ENCODE measurements around the gene TSEN15. TPM values are rescaled to one million over a fixed set of nuclear protein-coding genes. Genes with fewer than 3 reads are reported as not detected.
A peak's percentile ranks its signal among the peaks of the same experiment; 100 is the strongest.

Gene TSEN15
- total and polyA plus RNA-seq, 10 of the 15 experiments (the other 5 are each of a cell fraction or from before 2014, with no cell fraction given): 21.1 to 136 (median 70.2) TPM

DNA sequence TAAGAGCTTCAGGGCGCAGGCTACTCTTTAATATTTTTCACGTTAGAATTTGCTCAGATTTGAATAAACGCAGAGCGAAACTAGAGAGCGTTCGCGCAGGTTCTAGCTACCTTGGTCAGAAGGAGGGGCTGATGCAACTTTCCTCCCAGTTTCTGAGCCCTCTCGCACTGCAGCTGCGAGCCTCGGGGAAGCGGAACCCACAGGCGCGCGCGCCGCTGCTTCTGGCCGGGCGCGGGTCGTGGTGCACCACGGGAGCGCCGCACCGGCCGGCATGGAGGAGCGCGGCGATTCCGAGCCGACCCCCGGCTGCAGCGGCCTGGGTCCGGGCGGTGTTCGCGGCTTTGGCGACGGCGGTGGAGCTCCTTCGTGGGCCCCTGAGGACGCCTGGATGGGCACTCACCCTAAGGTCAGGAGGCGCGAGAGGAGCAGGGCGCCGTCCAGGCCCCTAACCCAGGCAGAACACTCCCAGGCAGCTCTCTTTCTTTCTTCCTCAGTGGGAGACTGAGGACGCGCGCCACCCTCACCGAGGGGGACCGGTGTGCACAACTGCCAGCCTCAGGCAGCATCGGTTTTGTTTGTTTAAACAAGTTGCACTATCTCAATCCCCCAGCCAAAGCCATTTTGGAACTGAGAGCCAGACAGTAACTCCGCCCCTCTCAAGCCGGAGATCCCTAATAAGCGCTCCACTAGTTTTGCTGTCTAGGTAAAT, at the start of gene TSEN15 (continued):
- TF ChIP-seq SPI1 (IDR thresholded peaks at IDR 0.05; ENCODE audit: borderline replicate concordance, insufficient read depth, low read depth, low read length) (peak; percentile 9; the same call in 1 of the 2 replicates), ETV6 (conservative IDR thresholded peaks at IDR 0.05 in 1 of 2, IDR thresholded peaks at IDR 0.05 in 1 of 2; ENCODE audit: borderline replicate concordance in 1 of 2, low read depth in 1 of 2) (0 out of 4 replicates have a peak, but pooled peaks of 1 of the 2 experiments have one; percentile 47), CEBPB (IDR thresholded peaks at IDR 0.05; ENCODE audit: borderline replicate concordance in 1 of 2, low read depth in 2 of 2, low read length in 2 of 2) (peak in 1 of 2 experiments; percentile 70; a peak in 1 of 4 replicates), ZNF622 (IDR thresholded peaks at IDR 0.05) (no peak), GATAD2B (conservative IDR thresholded peaks at IDR 0.05; ENCODE audit: low read depth) (peak; percentile 91), ZNF24 (IDR thresholded peaks at IDR 0.05) (peak; percentile 72), TCF7 (IDR thresholded peaks at IDR 0.05; ENCODE audit: borderline replicate concordance) (no peak), RELA (IDR thresholded peaks at IDR 0.05; ENCODE audit: borderline replicate concordance, partially characterized antibody) (no peak), SRF (IDR thresholded peaks at IDR 0.05; ENCODE audit: low read depth in 2 of 2, low read length in 2 of 2) (peak; percentile 7 to 85; a peak in 2 of 4 replicates), CUX1 (IDR thresholded peaks at IDR 0.05; ENCODE audit: insufficient replicate concordance, low read depth, low read length) (no peak), ZSCAN29 (IDR thresholded peaks at IDR 0.05) (peak; percentile 77; the same call in 1 of the 2 replicates)
- TF ChIP-seq, protein P1, sequence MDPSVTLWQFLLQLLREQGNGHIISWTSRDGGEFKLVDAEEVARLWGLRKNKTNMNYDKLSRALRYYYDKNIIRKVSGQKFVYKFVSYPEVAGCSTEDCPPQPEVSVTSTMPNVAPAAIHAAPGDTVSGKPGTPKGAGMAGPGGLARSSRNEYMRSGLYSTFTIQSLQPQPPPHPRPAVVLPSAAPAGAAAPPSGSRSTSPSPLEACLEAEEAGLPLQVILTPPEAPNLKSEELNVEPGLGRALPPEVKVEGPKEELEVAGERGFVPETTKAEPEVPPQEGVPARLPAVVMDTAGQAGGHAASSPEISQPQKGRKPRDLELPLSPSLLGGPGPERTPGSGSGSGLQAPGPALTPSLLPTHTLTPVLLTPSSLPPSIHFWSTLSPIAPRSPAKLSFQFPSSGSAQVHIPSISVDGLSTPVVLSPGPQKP (IDR thresholded peaks at IDR 0.05; ENCODE audit: low read depth, low read length): peak; percentile 56; the same call in 1 of the 2 replicates
- TF ChIP-seq, protein P2, sequence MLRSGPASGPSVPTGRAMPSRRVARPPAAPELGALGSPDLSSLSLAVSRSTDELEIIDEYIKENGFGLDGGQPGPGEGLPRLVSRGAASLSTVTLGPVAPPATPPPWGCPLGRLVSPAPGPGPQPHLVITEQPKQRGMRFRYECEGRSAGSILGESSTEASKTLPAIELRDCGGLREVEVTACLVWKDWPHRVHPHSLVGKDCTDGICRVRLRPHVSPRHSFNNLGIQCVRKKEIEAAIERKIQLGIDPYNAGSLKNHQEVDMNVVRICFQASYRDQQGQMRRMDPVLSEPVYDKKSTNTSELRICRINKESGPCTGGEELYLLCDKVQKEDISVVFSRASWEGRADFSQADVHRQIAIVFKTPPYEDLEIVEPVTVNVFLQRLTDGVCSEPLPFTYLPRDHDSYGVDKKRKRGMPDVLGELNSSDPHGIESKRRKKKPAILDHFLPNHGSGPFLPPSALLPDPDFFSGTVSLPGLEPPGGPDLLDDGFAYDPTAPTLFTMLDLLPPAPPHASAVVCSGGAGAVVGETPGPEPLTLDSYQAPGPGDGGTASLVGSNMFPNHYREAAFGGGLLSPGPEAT (IDR thresholded peaks at IDR 0.05; ENCODE audit: low read depth): 0 out of 2 replicates have a peak, but pooled peaks have one; percentile 63
- TF ChIP-seq, protein P3, sequence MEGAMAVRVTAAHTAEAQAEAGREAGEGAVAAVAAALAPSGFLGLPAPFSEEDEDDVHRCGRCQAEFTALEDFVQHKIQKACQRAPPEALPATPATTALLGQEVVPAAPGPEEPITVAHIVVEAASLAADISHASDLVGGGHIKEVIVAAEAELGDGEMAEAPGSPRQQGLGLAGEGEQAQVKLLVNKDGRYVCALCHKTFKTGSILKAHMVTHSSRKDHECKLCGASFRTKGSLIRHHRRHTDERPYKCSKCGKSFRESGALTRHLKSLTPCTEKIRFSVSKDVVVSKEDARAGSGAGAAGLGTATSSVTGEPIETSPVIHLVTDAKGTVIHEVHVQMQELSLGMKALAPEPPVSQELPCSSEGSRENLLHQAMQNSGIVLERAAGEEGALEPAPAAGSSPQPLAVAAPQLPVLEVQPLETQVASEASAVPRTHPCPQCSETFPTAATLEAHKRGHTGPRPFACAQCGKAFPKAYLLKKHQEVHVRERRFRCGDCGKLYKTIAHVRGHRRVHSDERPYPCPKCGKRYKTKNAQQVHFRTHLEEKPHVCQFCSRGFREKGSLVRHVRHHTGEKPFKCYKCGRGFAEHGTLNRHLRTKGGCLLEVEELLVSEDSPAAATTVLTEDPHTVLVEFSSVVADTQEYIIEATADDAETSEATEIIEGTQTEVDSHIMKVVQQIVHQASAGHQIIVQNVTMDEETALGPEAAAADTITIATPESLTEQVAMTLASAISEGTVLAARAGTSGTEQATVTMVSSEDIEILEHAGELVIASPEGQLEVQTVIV (IDR thresholded peaks at IDR 0.05; ENCODE audit: borderline replicate concordance, partially characterized antibody): no peak
- TF ChIP-seq, protein P4, sequence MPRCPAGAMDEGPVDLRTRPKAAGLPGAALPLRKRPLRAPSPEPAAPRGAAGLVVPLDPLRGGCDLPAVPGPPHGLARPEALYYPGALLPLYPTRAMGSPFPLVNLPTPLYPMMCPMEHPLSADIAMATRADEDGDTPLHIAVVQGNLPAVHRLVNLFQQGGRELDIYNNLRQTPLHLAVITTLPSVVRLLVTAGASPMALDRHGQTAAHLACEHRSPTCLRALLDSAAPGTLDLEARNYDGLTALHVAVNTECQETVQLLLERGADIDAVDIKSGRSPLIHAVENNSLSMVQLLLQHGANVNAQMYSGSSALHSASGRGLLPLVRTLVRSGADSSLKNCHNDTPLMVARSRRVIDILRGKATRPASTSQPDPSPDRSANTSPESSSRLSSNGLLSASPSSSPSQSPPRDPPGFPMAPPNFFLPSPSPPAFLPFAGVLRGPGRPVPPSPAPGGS (IDR thresholded peaks at IDR 0.05; ENCODE audit: borderline replicate concordance, insufficient read depth, low read depth, low read length, poor library complexity, severe bottlenecking): peak; percentile 44
